Heart right ventricle (tissue), 16 donors: ENCODE results near the gene LIPH. TPM values are rescaled to one million over a fixed set of nuclear protein-coding genes. Genes with fewer than 3 reads are reported as not detected.
A peak's percentile ranks its signal among the peaks of the same experiment; 100 is the strongest.

Experiments used
- ATAC-seq, 8 donors: fragments of 200-7000 bp; cut with Tn5 transposase; one replicate each; pipeline ENCODE4 v1.9.1; 2020; ENCODE audit warnings: mild to moderate bottlenecking in 8 of 8, moderate library complexity in 8 of 8, moderate number of reproducible peaks in 1 of 8
- DNase-seq, 2 donors: peaks; one replicate each; pipeline ENCODE4 v3.0.0-alpha.2; 2020
- H3K27ac ChIP-seq, 10 donors: fragments of 200-600 bp; sonication (generic) in 2 of 10; one replicate each; pipeline versions ENCODE4 v1.5.0 to v1.8.0; 2020 to 2022; ENCODE audit warnings: mild to moderate bottlenecking in 3 of 10
- H3K27me3 ChIP-seq, 7 donors: fragments of 200-600 bp; one replicate each; pipeline ENCODE4 v1.8.0; 2021 to 2022; ENCODE audit warnings: mild to moderate bottlenecking in 2 of 7
- H3K36me3 ChIP-seq, 9 donors: fragments of 200-600 bp; sonication (generic) in 1 of 9; one replicate each; pipeline versions ENCODE4 v1.5.0 to v1.8.0; 2020 to 2022; ENCODE audit warnings: mild to moderate bottlenecking in 2 of 9
- H3K4me1 ChIP-seq, 9 donors: fragments of 200-600 bp; sonication (generic) in 1 of 9; one replicate each; pipeline versions ENCODE4 v1.5.0 to v1.8.0; 2020 to 2022; ENCODE audit warnings: mild to moderate bottlenecking in 4 of 9
- H3K4me3 ChIP-seq, 10 donors: fragments of 200-600 bp; sonication (generic) in 2 of 10; one replicate each; pipeline versions ENCODE4 v1.5.0 to v1.8.0; 2020 to 2022; ENCODE audit warnings: mild to moderate bottlenecking in 7 of 10, moderate library complexity in 2 of 10
- H3K9me3 ChIP-seq, 11 donors: fragments of 200-600 bp in 10 of 11; sonication (generic) in 2 of 11; one replicate each; pipeline versions ENCODE4 v1.5.0 to v1.8.0; 2013 to 2022; ENCODE audit warnings: mild to moderate bottlenecking in 2 of 11, control low read depth in 1 of 11, moderate library complexity in 1 of 11
- CTCF ChIP-seq, 9 donors: fragments of 200-600 bp; sonication (generic) in 2 of 9; IDR thresholded peaks; one replicate each; pipeline versions ENCODE4 v1.5.0 to v1.8.0; 2021 to 2022; ENCODE audit warnings: antibody characterized with exemption in 9 of 9, mild to moderate bottlenecking in 5 of 9, moderate library complexity in 1 of 9
- WGBS, 2 donors: extraction: QIAGEN DNeasy Blood & Tissue Kit; methylation state at CpG; one replicate each; pipeline ENCODE4 v1.1.7; 2013; ENCODE audit warnings: inconsistent platforms in 1 of 2; 5-methylcytosine and 5-hydroxymethylcytosine counted together
- intact Hi-C, 10 donors: fragments of 100-400 bp; cut with DNase I; formaldehyde crosslinking; loops; one replicate each; pipeline versions ENCODE4 v1.11.1 to v1.14.2; 2022
- long read RNA-seq, 3 donors: library from polyadenylated mRNA; unstranded; transcript quantifications; one replicate each; pipeline ENCODE4 v2.0.0, GENCODE V29; 2020 to 2021
- polyA plus RNA-seq, 2 donors: library from polyadenylated mRNA; stranded (reverse); fragments of 200-250 nt; gene quantifications; one replicate each; pipeline ENCODE4 v1.2.3, GENCODE V29; 2013
- total RNA-seq, 10 donors: library from RNA; stranded (reverse); fragmentation: NEBNext Ultra II Directional in 3 of 10; extraction: Animal tissue kit (Norgen Biotek cat#: 25700) in 3 of 10; gene quantifications; one replicate each; pipeline versions ENCODE4 v1.2.1 to v1.2.4, GENCODE V29; 2021 to 2023
- donor health status: Arrhythmogenic right ventricular cardiomyopathy.
- donor health status: ischemic (EF 13 %, LVEDD 7.1; RV severe dilation, severe dysfunction).
- donor health status: healthy with polysubstance abuse.
- donor health status: DM: no; HTN: yes; CAD: no.
- donor health status: DM: no; HTN: no; CAD: no.
- donor health status: ischemic (EF 25% LVEDD 6.9; RV normal size, moderate dysfunction).
- donor health status: ischemic (EF 25% LVEDD 5.7; RV mildly dilated, moderate dysfunction).
- donor health status: healthy.
- donor health status: DM: yes; HTN: yes; CAD: no.
- donor health status: Ischemic cardiomyopathy.
- donor health status: ischemic (EF 35%, LVEDD 5.7; RV mildly dilated, moderate dysfunction).
- donor health status: nonischemic (EF 11% LVEDD 7.7; RV severe dilation, severe dysfunction).
- donor health status: DM: yes; HTN: yes; CAD: no.
- donor health status: PGD.
- donor health status: ischemic (EF 29% LVEDD 5.4; RV normal size, mild dysfunction).
- donor health status: nonischemic (EF 23%, LVEDD 6.1; RV moderate dilation, normal function).

The LIPH gene
- total RNA-seq: 1 to 10 TPM in 1 of 10 donors, under 1 TPM in 9; 0.12 to 1.7 (median 0.42) TPM
- polyA plus RNA-seq: not detected
- long read RNA-seq, donor 1: 0 reads
- long read RNA-seq, donor 2, full-length matches to known transcripts: 1 of 1 reads
- long read RNA-seq, donor 2, partial matches to known transcripts: 0 of 1 reads
- long read RNA-seq, donor 2, other reads (novel, unspliced or antisense): 0 of 1 reads
- long read RNA-seq, donor 3: 0 reads

- peak within 1 kb of the TSS in 5 of 10 donors; percentile 0 to 30 (median 23) for H3K4me3 ChIP-seq
- DNase-seq: no peak
- no peak for TF ChIP-seq CTCF (IDR thresholded peaks at IDR 0.05)
- H3K9me3 ChIP-seq: no peaks in the 10 kb centered on the region
- intact Hi-C loops: loop anchor here in 5 of 10 donors (10.0 kb wide), 3 partner anchors 48 to 198 kb away; partner anchors contain the start of gene MAP3K13 (in 1 of the 5)
- no peaks in the 10 kb centered on the region for H3K27me3 ChIP-seq
- H3K4me1 ChIP-seq: peaks cover 0 to 5% (median 0%) of the 10 kb centered on the region in 9 donors
- no peaks in the 10 kb centered on the region for H3K36me3 ChIP-seq
- H3K27ac ChIP-seq: peak within 1 kb of the TSS in 2 of 10 donors; percentile 0 to 1
- peak in 1 of 8 donors; percentile 34 for ATAC-seq
- WGBS, 2 donors: 35 to 41% methylated on average over 6 of the region's 6 CpGs
Measured at GRCh38 chr3:185552358-185552877, at the start of gene LIPH. Gene LIPH, minus strand, starts transcription at chr3:185552588. Its CDS starts 117 bp downstream, at chr3:185552471.

- intact Hi-C loops: no loop called here
- H3K27me3 ChIP-seq: no peaks in the 10 kb centered on the region
- H3K4me1 ChIP-seq: peaks cover 0 to 16% (median 0%) of the 10 kb centered on the region in 9 donors
- peak overlapping the region in 1 of 10 donors; percentile 18 for H3K27ac ChIP-seq
- 88 to 90% methylated on average over 4 of the region's 4 CpGs for WGBS, 2 donors
- ATAC-seq (no peak), DNase-seq (no peak)
- no peak overlapping the region for H3K4me3 ChIP-seq
- no peak for TF ChIP-seq CTCF (IDR thresholded peaks at IDR 0.05)
- peaks cover 0 to 97% (median 35%) of the 10 kb centered on the region in 9 donors for H3K36me3 ChIP-seq
- no peaks in the 10 kb centered on the region for H3K9me3 ChIP-seq
Measured at GRCh38 chr3:185595526-185595925, 43.1 kb upstream of the LIPH start.

GRCh38 chr3:185594073-185594472, 41.7 kb upstream of the LIPH start:
- TF ChIP-seq CTCF (IDR thresholded peaks at IDR 0.05): no peak
- no peak overlapping the region for H3K4me3 ChIP-seq
- ATAC-seq (no peak), DNase-seq (no peak)
- H3K36me3 ChIP-seq: peaks cover 0 to 92% (median 31%) of the 10 kb centered on the region in 9 donors
- peaks cover 0 to 16% (median 7%) of the 10 kb centered on the region in 9 donors for H3K4me1 ChIP-seq
- WGBS, 2 donors: 73 to 79% methylated on average over 3 of the region's 3 CpGs
- no peaks in the 10 kb centered on the region for H3K27me3 ChIP-seq
- intact Hi-C loops: no loop called here
- H3K9me3 ChIP-seq: no peaks in the 10 kb centered on the region
- H3K27ac ChIP-seq: no peak overlapping the region

GRCh38 chr3:185586686-185587039, 34.3 kb upstream of the LIPH start:
- DNase-seq (no peak), ATAC-seq (no peak)
- TF ChIP-seq CTCF (IDR thresholded peaks at IDR 0.05): no peak
- 1% methylated on average over 7 of the region's 7 CpGs for WGBS, 2 donors
- Histone ChIP-seq H3K4me3 (peak overlapping the region; percentile 69 to 99 (median 91)), H3K4me1 (peaks cover 7 to 39% (median 28%) of the 10 kb centered on the region in 9 donors), H3K9me3 (no peaks in the 10 kb centered on the region), H3K27me3 (no peaks in the 10 kb centered on the region), H3K36me3 (peaks cover 0 to 17% (median 4%) of the 10 kb centered on the region in 9 donors), H3K27ac (peak overlapping the region; percentile 72 to 99 (median 94))
- intact Hi-C loops: loop anchor here in 4 of 10 donors (5.0 to 10.0 kb wide), 3 partner anchors 89 to 222 kb away; partner anchors contain the start of genes TMEM41A (in 3 of the 4) and MAP3K13 (in 1 of the 4)
